ENCODE measurements around the gene MEX3A.

GRCh38 chr1:156070548-156070947 is 11.7 kb downstream of the MEX3A start:
- TF ChIP-seq CTCF (conservative IDR thresholded peaks at IDR 0.05; ENCODE audit: low read length): no peak
- TF ChIP-seq EZH2phosphoT487 (IDR thresholded peaks at IDR 0.05; ENCODE audit: borderline replicate concordance): no peak
